GM12891 (cell line): Measurements from ENCODE around the gene EIF3I.

ENCODE experiments used
- PAX5 ChIP-seq: IDR thresholded peaks from 2 replicates; pipeline ENCODE4 v1.6.1; 2011; ENCODE audit warnings: low read length, moderate library complexity, mild to moderate bottlenecking; ENCODE audit not compliant: insufficient read depth, severe bottlenecking
- POLR2A ChIP-seq: IDR thresholded peaks from 2 replicates; pipeline ENCODE4 v1.6.1; 2011; ENCODE audit warnings: low read depth, low read length, control low read depth
- POLR2AphosphoS5 ChIP-seq: IDR thresholded peaks from 2 replicates; pipeline ENCODE4 v1.6.1; 2011; ENCODE audit warnings: low read depth, low read length, control low read depth
- POU2F2 ChIP-seq: IDR thresholded peaks from 2 replicates; pipeline ENCODE4 v1.6.1; 2011; ENCODE audit warnings: low read depth, mild to moderate bottlenecking, control low read depth, low read length, moderate library complexity
- SPI1 ChIP-seq: IDR thresholded peaks from 2 replicates; pipeline ENCODE4 v1.6.1; 2011; ENCODE audit warnings: low read depth, low read length, control low read depth
- TAF1 ChIP-seq: IDR thresholded peaks from 2 replicates; pipeline ENCODE4 v1.6.1; 2011; ENCODE audit warnings: low read depth, low read length, control low read depth

DNA sequence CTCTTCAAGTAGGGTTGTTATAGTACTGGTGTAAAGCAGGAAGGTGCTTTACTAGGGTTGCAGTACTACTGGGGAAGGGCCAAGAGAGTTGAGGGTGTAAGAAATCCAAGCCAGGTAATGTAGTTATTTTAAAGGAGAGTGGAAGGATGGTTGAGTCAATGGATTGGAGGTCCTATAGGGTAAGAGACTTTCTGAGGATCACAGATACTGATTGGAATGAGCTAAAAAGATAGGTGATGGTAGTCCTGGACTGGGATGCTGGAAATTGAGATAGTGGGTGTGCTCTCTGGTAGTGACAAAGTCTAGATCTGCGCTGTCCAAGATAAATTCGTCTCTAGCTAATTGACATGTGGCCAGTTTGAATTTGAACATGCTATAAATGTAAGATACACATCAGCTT is 35.7 kb upstream of the EIF3I start:
- TF ChIP-seq TAF1, result no peak
- TF ChIP-seq POU2F2, result no peak
- no peak for TF ChIP-seq SPI1
- TF ChIP-seq POLR2A, result no peak
- no peak for TF ChIP-seq POLR2AphosphoS5
- no peak for TF ChIP-seq PAX5
